NCI-H2029 (cell line): ENCODE results near the gene TIMM22.
"Not testable (repeated sequence)": the region's sequence is repeated elsewhere in the genome, so short reads cannot be mapped to it uniquely, and the experiment has no call there.

ENCODE experiments used
- DNase-seq: peaks from one replicate; lab custom pipeline; 2025; lab: John Stamatoyannopoulos, UW

The TIMM22 gene

DNA sequence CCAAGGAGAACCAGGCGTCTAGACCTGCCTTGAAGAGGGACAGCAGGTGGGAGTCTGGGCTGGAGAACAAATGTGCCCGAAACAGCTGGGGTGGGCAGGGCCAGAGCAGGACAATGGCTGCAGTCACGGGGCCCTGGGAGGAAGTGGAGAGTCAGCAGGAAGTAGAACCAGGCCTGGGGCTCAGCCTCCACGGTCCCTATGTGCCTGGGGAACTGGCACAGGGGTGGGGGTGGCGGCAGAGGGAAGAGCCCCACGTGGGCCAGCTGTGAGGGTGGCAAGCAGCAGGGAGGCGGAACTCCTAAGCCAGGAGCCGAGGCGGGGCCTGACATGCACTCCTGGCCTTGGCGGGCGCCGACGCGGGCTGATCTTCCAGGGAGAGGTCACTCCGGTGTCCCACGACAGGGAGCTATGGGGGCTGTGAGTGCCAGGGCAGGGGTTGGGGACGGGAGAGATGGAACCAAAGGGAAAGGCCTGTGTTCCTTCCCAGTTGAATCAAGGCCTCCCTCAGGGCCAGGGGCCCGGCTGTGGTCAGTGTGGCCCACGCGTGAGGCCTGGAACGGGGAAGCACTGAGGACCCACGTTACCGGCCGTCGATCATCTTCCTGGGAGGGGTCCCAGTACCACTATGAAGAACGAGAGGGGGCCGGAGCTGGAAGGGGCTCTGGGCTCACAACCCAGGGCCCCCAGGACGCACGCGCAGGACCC, 42.7 kb downstream of the TIMM22 start:
- no peak for DNase-seq

DNA sequence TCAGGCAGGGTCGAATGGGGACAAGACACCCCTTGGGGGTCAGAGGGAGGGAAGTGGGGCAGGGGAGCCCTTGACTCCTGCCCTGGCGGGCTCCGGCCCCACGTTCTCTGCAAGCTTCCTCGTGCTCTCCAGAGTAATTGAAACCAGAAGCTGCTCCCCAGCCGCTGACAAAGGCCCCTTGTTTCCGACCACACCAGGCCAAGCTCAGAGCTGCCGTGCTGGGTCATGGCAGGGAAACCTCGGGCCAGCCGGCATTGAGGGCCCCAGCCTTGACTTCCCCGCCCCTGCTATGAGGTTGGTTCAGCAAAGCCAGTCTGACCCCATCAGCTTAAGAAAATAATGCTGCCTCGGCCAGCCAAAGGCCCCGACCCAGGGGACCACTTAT, 43.3 kb downstream of the TIMM22 start:
- no peak for DNase-seq

- DNase-seq = no peak
Measured at GRCh38 chr17:1041746-1042145, 44.8 kb downstream of the TIMM22 start.

DNA sequence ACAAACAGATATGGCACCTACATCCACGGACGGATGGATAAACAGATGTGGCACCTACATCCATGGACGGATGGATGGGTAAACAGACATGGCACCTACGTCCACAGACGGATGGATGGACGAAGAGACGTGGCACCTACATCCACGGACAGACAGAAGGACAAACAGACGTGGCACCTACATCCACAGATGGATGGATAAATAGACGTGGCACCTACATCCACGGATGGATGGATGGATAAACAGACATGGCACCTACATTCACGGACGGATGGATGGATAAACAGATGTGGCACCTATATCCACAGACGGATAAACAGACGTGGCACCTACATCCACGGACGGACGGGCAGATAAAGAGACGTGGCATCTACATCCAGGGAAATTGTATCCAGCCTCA, 45.6 kb downstream of the TIMM22 start:
- DNase-seq = no peak

DNA sequence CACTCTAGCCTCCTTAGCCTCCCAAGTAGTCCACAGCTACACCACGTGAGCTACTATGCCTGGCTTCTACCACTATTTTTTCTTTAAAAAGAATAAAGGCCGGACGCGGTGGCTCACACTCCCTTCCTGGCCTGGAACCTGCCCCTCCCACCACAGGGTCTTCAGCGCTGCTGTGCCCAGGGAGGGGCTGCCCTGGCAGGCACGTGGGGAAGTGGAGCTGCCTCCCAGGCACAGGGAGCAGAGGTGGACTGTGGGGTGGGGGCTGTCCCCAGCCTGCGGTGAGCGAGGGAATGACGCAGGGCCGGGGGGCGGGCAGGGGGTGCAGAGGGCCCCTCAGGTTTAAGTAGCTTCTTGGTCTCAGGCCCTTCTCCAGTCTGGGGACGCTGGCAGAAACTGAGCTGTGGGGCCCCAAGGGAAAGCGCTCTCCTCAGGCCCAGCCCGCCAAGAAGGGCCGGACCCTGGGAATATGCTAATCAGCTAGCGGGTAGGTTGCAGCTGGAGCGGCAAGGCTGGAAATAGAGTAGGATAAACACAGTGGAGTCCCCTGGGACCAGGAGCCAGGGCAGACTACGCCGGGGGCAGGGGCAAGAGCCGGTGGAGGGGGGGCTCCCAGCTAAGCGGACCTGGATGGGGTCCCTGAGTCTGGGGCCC, 46.8 kb downstream of the TIMM22 start:
- no peak for DNase-seq

GRCh38 chr17:1044387-1045009, 47.6 kb downstream of the TIMM22 start:
- not testable (repeated sequence) for DNase-seq

DNA sequence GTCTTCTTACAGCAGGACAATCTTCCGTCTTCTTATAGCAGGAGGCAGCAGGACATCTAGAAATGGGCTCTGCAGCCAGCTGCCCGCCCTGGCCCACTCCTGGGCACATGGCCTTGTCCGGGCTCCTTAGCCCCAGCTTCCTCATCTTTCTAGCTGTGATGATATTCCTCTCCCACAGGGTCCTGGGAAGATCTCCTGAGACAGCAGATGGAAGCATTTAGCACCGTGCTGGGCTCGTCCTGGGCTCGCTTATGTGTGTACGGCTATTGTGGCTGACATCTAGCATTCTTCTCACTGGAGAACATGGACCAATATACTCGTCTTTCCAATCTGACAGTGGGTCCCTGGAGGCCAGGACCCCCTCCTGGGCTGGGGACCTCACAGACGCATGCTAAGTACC, 48.5 kb downstream of the TIMM22 start:
- DNase-seq = no peak

GRCh38 chr17:1047177-1047878, 50.4 kb downstream of the TIMM22 start:
- no peak for DNase-seq

- DNase-seq = no peak
Measured at GRCh38 chr17:1047879-1048470, 51.0 kb downstream of the TIMM22 start.

GRCh38 chr17:1048516-1049115, 51.7 kb downstream of the TIMM22 start:
- not testable (repeated sequence) for DNase-seq

DNA sequence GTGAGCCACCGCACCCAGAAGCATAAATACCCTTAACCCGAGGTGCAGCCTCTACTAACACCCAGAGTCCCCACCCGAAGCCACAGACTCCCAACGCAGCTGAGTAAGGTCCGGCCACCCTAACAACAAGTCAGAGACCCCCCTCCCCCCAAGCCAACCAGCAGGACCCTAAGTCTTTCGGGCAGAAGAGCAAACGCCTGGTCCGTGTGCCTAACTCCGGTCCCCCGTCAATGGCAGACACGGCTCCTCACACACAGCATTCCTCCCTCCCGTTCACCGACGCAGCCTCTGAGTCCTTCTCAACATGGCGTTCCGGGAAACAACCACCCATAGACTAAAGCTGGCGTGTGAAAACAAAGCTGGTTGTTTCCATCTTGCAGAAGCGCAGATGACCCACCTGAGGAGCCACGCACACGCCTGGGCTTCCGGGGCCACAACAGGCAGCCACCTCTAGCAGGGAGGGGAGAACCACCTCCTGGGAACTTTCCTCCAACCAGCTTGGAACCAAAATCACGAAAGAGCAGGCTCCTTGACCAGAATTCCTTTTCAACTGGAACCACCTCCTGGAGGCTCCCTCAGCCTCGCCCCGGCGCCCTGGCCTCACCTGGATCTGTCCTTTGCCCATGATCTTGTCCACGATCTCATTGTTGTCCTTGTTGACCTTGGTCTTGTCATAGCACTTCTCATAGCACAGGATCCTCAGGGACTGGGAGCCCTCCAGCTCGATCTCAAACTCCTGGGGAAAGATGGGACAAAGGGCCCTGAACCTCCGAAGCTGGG, 52.7 kb downstream of the TIMM22 start:
- DNase-seq = no peak

GRCh38 chr17:1050246-1050995, 53.5 kb downstream of the TIMM22 start:
- no peak for DNase-seq

DNA sequence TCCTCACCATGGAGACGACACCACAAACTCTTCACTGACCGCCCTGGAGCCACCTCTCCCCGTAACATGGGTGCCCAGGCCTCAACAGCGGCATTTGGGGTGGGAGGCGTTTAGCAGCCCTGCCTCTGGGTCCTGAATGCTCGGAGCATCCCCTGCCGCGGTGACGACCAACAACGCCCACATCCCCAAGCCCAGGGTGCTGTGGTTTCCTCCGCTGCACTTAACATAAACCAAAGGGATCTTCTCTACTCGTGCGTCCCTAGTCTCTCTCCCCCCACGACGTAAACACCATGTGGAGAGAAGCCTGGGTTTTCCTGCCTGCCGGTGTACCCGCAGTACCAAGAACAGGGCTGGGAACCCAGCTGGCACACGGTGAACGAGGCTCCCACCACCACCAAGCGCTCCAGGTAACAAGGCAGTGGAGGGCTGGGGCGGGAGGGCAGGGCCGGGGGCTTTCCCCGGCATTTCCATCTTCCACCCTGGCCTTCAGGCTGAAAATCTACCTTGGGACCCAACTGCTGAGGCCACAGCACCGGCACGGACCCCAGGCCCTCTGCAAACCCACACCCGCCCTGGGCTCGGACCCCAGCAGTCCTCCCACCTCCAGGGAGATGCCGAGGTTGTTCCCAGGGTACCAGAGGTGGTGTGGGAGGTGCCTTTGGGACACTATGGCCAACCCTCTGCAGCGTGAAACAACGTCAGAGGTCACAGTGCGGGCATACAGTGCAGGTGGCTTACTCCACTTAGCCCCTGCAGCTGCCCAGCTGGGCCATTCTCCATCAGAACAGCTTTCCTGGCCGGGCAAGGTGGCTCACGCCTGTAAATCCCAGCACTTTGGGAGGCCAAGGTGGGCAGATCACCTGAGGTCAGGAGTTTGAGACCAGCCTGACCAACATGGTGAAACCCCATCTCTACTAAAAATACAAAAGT, 54.3 kb downstream of the TIMM22 start:
- no peak for DNase-seq
